Neural cell (in vitro differentiated cells): ENCODE data around the gene DUS3L. TPM values are rescaled to one million over a fixed set of nuclear protein-coding genes. Genes with fewer than 3 reads are reported as not detected.
"Not testable (repeated sequence)": the region's sequence is repeated elsewhere in the genome, so short reads cannot be mapped to it uniquely, and the experiment has no call there.

Source experiments
- H2AFZ ChIP-seq: fragments of 200-600, 300-800 bp; sonication (generic), shearing (Covaris generic); 2 replicates; pipeline ENCODE4 v1.6.0; 2014; ENCODE audit warnings: low read depth, mild to moderate bottlenecking, antibody characterized with exemption, low read length, moderate library complexity
- H3F3A ChIP-seq: fragments of 200-600 bp; shearing (Covaris generic); 2 replicates; pipeline ENCODE4 v1.6.1; 2016; ENCODE audit warnings: mild to moderate bottlenecking, moderate library complexity, mixed read lengths, antibody characterized with exemption, low read length; ENCODE audit not compliant: insufficient read depth, poor library complexity, severe bottlenecking
- H3K27ac ChIP-seq: fragments of 200-600, 300-800 bp; sonication (generic), shearing (Covaris generic); 2 replicates; pipeline ENCODE4 v1.5.1; 2014; ENCODE audit warnings: mild to moderate bottlenecking, low read length, moderate library complexity
- H3K27me3 ChIP-seq: fragments of 300-800, 200-600 bp; sonication (generic), shearing (Covaris generic); 2 replicates; pipeline ENCODE4 v1.6.0; 2014; ENCODE audit warnings: mild to moderate bottlenecking, low read depth, low read length, moderate library complexity; ENCODE audit not compliant: insufficient read depth
- H3K36me3 ChIP-seq: fragments of 300-800, 200-600 bp; sonication (generic), shearing (Covaris generic); 2 replicates; pipeline ENCODE4 v1.5.1; 2014; ENCODE audit warnings: mild to moderate bottlenecking, antibody characterized with exemption, low read length, moderate library complexity; ENCODE audit not compliant: insufficient read depth
- H3K4me2 ChIP-seq: fragments of 300-800, 200-600 bp; sonication (generic), shearing (Covaris generic); 2 replicates; pipeline ENCODE4 v1.6.0; 2014; ENCODE audit warnings: mild to moderate bottlenecking, low read length
- H3K4me3 ChIP-seq: fragments of 300-800, 200-600 bp; sonication (generic), shearing (Covaris generic); 2 replicates; pipeline ENCODE4 v1.5.1; 2014; ENCODE audit warnings: mild to moderate bottlenecking, low read length, moderate library complexity
- H3K79me2 ChIP-seq: fragments of 200-600 bp; shearing (Covaris generic); replicated peaks from 2 replicates; pipeline ENCODE4 v1.6.0; 2014; ENCODE audit warnings: mild to moderate bottlenecking, low read length, moderate library complexity; ENCODE audit not compliant: insufficient read depth
- H3K9ac ChIP-seq: fragments of 300-800, 200-600 bp; sonication (generic), shearing (Covaris generic); 2 replicates; pipeline ENCODE4 v1.6.1; 2016; ENCODE audit warnings: mild to moderate bottlenecking, low read length, mixed read lengths
- H3K9me2 ChIP-seq: fragments of 200-600 bp; shearing (Covaris generic); 2 replicates; pipeline ENCODE4 v1.6.1; 2016; ENCODE audit warnings: mild to moderate bottlenecking, low read length, mixed read lengths; ENCODE audit not compliant: insufficient read depth
- H3K9me3 ChIP-seq: fragments of 200-600, 300-800 bp; sonication (generic), shearing (Covaris generic); 2 replicates; pipeline ENCODE4 v1.6.1; 2016; ENCODE audit warnings: mild to moderate bottlenecking, mixed run types, low read length, moderate library complexity, mixed read lengths
- H4K20me1 ChIP-seq: fragments of 200-600 bp; shearing (Covaris generic); 2 replicates; pipeline ENCODE4 v1.6.1; 2016; ENCODE audit warnings: mild to moderate bottlenecking, mixed run types; ENCODE audit not compliant: insufficient read depth
- CTCF ChIP-seq: fragments of 450-650 bp; IDR thresholded peaks from 2 replicates; pipeline ENCODE4 v1.5.1; 2014; ENCODE audit warnings: antibody characterized with exemption, mild to moderate bottlenecking, moderate library complexity; ENCODE audit not compliant: poor library complexity, severe bottlenecking
- EP300 ChIP-seq: fragments of 450-650 bp; conservative IDR thresholded peaks from 2 replicates; pipeline ENCODE4 v1.6.1; 2014; ENCODE audit warnings: antibody characterized with exemption, mild to moderate bottlenecking, moderate library complexity; ENCODE audit not compliant: poor library complexity, severe bottlenecking
- EZH2 ChIP-seq: fragments of 200-600, 300-800 bp; shearing (Covaris generic), sonication (generic); IDR thresholded peaks from 2 replicates; pipeline ENCODE4 v1.6.1; 2014; ENCODE audit warnings: antibody characterized with exemption, low read length, borderline replicate concordance, mild to moderate bottlenecking; ENCODE audit not compliant: insufficient read depth, poor library complexity, severe bottlenecking
- MXI1 ChIP-seq: fragments of 450-650 bp; conservative IDR thresholded peaks from 2 replicates; pipeline ENCODE4 v1.6.1; 2014; ENCODE audit warnings: antibody characterized with exemption, mild to moderate bottlenecking; ENCODE audit not compliant: poor library complexity, severe bottlenecking
- POLR2AphosphoS5 ChIP-seq: IDR thresholded peaks from 2 replicates; pipeline ENCODE4 v1.6.1; 2012
- RAD21 ChIP-seq: fragments of 450-650 bp; conservative IDR thresholded peaks from 2 replicates; pipeline ENCODE4 v1.6.1; 2014; ENCODE audit warnings: antibody characterized with exemption, mild to moderate bottlenecking, moderate library complexity
- REST ChIP-seq: IDR thresholded peaks from 2 replicates; pipeline ENCODE4 v1.6.1; 2012; ENCODE audit warnings: borderline replicate concordance
- SMC3 ChIP-seq: fragments of 450-650 bp; conservative IDR thresholded peaks from 2 replicates; pipeline ENCODE4 v1.6.1; 2014; ENCODE audit warnings: antibody characterized with exemption, mild to moderate bottlenecking, moderate library complexity; ENCODE audit not compliant: poor library complexity
- TAF1 ChIP-seq: IDR thresholded peaks from 2 replicates; pipeline ENCODE4 v1.6.1; 2012; ENCODE audit warnings: low read depth
- polyA plus RNA-seq: library from polyadenylated mRNA; depleted of rRNA; stranded (reverse); fragments of >200 nt; gene quantifications from 2 replicates; pipeline ENCODE4 v1.2.3, GENCODE V29; 2014

The DUS3L gene
- polyA plus RNA-seq, 1 donor from 2014 or later: 34.2 TPM

- H3K27me3 ChIP-seq, H3K4me3 ChIP-seq, H3F3A ChIP-seq, H3K4me2 ChIP-seq, H3K9me2 ChIP-seq, H3K36me3 ChIP-seq, H3K79me2 ChIP-seq, H3K9ac ChIP-seq, H4K20me1 ChIP-seq, H2AFZ ChIP-seq, H3K9me3 ChIP-seq, H3K27ac ChIP-seq: not testable (repeated sequence)
Observed at GRCh38 chr19:5780916-5781315, 10.0 kb downstream of the DUS3L start.

GRCh38 chr19:5778402-5778801, 12.6 kb downstream of the DUS3L start:
- Histone ChIP-seq H3K27ac (no peak overlapping the region), H3K27me3 (no peaks in the 10 kb centered on the region), H3K4me3 (no peak overlapping the region), H4K20me1 (no peaks in the 10 kb centered on the region), H3K9ac (no peak overlapping the region), H3K9me3 (no peaks in the 10 kb centered on the region), H3K9me2 (no peaks in the 10 kb centered on the region), H2AFZ (no peak overlapping the region), H3K36me3 (no peaks in the 10 kb centered on the region), H3K4me2 (no peak overlapping the region), H3K79me2 (no peaks in the 10 kb centered on the region), H3F3A (no peaks in the 10 kb centered on the region)
- TF ChIP-seq TAF1 (no peak), EZH2 (no peak), POLR2AphosphoS5 (no peak), CTCF (no peak), MXI1 (no peak), REST (no peak), SMC3 (no peak), RAD21 (no peak), EP300 (no peak)

GRCh38 chr19:5775668-5776309, 15.2 kb downstream of the DUS3L start:
- TF ChIP-seq MXI1: no peak
- TF ChIP-seq TAF1: no peak
- TF ChIP-seq EZH2: no peak
- no peak for TF ChIP-seq RAD21
- TF ChIP-seq POLR2AphosphoS5: no peak
- no peak for TF ChIP-seq EP300
- TF ChIP-seq SMC3: no peak
- TF ChIP-seq REST: no peak
- TF ChIP-seq CTCF: no peak
- H3K27ac ChIP-seq: no peak overlapping the region
- no peaks in the 10 kb centered on the region for H3K9me2 ChIP-seq
- H3K36me3 ChIP-seq: no peaks in the 10 kb centered on the region
- H3F3A ChIP-seq: no peaks in the 10 kb centered on the region
- no peaks in the 10 kb centered on the region for H3K79me2 ChIP-seq
- H3K9ac ChIP-seq: no peak overlapping the region
- H3K4me2 ChIP-seq: no peak overlapping the region
- H3K4me3 ChIP-seq: no peak overlapping the region
- H3K27me3 ChIP-seq: no peaks in the 10 kb centered on the region
- H2AFZ ChIP-seq: no peak overlapping the region
- H3K9me3 ChIP-seq: no peaks in the 10 kb centered on the region
- no peaks in the 10 kb centered on the region for H4K20me1 ChIP-seq
